HG02571 (cell line): ENCODE results near the gene USP53.
"Not testable (repeated sequence)": the region's sequence is repeated elsewhere in the genome, so short reads cannot be mapped to it uniquely, and the experiment has no call there.

Experiments used
- ATAC-seq: cut with Tn5 transposase; IDR thresholded peaks from one replicate; pipeline ENCODE4 v1.9.1; 2021; ENCODE audit warnings: mild to moderate bottlenecking, moderate library complexity; ENCODE audit not compliant: unreplicated experiment

USP53 gene

DNA sequence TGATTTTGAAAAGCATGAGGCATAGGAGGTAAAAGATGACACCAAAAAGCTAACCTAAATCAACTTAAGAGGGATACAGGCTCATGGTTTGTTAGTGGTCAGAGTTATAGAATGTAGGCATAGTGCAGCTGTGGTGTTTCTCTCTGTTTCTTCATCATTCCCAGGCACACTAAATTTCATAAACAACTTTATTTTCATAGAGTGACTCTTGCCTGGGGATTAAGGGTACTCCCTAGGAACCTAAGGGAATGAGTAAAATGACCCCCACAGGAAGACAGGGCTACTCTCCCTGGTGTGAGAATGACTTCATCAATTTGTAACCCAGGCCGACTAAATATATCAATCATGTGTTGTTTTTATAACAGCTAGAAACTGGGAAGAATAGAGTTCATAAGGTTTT lies 98.3 kb downstream of the USP53 start:
- ATAC-seq = no peak

DNA sequence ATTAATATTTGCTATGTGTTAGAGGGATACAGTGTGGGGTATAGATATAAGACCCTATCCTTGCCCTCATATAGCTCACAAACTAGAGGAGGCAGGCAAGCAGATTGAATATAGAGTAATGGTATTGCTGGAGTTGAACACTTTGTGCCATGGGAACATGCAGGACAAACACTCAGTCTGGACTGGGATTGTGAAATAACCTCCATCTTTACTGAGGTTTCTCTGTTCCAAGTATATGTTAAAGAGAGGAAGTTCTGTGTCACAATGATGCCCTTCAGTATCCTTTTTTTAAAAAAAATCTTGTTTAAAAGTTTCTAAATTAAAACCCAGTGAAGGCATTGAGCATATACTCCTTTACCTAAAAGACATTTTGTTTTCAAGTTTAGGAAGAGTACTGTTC lies 100.7 kb downstream of the USP53 start:
- no peak for ATAC-seq

DNA sequence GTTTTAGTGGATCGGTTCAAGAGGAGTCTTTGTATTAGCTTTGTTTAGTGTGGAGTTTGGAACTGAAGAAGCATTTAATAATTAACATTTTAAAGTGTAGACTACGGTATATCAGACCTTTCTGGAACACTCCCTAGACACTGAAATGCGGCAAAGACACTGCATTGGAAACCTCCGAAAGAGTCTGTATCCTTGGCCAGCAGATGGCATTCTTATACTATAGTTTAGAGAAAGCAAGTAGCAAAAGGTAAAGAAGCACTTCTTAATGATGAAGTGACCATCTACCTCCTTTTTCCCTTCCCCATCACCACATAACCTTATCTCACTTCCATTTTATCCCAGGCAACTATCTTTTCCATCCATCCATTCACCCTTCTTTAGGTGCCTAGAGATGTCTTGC lies 101.8 kb downstream of the USP53 start:
- ATAC-seq = peak; percentile 70

DNA sequence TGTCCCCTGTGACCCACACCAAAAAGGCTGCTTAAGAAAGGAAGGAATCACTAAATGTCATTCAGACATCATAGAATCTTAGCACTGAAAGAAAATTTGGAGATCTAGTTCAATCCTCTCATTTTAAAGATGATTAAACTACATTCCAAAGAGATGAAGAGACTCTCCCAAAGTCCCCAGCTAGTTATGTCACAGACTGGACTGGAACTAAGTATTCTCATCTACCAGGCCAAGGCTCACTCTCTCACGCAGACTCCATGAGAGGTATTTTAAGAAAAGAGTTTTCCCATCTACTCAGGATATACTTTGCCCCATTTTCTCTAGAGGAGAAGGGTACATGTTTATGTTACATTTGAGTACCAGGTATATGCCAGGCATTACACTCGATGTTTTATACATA lies 102.5 kb downstream of the USP53 start:
- ATAC-seq = no peak

DNA sequence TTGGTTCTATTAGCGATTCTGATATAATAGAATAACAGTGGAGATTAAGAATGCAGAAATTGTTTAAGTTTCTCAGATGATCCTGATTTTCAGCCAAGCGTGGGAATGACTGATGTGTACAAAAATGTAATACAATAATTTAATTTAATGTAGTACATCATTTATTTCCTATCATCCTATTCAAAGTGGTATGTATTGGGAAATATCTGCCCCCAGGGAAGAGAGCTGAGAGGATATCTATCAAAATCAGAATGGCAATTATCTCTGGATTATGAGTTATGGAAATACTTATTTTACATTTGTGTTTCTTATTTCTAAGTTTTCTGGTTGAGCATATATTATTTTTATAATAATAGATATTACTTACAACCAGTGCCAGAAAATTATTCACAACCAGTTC lies 105.5 kb downstream of the USP53 start:
- ATAC-seq = no peak

DNA sequence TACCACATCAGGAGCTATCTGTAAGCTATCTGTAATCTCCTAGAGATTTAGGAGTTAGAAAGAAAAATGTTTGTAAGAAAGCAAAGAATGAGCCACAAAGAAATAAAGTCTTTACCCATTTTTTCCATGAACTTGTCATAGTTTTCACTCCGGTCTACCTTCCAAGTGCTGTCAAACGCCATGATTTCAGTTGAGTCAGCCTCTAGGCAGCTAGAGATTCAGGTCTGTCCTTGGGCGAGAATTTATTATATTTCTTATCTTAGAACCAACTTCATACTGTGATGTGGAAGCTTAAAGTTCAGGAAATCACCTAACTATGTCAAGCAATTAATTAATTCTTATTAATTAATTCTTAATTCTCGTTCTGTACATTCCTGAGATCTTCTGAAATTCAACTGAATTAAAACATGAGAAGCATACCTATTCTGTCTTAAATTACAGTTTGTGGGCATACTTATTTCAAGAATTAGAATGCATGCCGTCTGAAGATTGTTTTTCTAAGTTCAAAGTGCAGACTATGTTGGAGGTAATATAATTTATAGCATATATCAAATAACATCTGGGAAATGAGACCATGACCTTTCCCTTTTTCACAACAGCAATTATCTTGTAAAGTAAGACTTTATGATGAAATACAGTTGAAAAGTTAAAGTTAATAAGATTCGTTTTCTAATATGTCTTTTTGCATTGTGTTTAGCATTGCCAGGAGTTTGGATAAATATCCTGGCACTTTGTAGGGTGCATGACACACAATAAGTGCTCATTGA lies 109.6 kb downstream of the USP53 start, which contains the start of gene FABP2:
TSS of gene FABP2 (minus strand) at position 218 of the 767 bp plus-strand sequence. CDS start at position 182, 36 bp downstream.
- ATAC-seq = no peak

DNA sequence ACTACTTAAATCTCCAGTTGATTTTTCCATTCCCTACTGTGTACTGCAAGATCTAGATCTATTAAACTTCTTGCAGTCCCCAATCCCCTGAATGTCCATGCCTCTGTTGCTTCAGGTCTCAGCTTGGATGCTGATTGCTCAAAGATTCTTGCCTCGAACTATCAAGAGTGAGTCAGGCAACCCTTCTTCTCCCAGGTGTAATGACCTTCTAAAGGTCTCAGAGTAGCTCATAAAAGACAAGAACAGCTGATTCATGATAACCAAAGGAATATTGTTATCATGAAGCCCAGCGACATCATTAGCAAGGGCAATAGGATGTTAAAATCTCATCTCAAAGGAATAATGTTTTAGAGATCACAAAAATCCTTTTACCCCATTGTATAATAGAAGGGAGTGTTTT lies 116.2 kb downstream of the USP53 start:
- ATAC-seq = no peak

DNA sequence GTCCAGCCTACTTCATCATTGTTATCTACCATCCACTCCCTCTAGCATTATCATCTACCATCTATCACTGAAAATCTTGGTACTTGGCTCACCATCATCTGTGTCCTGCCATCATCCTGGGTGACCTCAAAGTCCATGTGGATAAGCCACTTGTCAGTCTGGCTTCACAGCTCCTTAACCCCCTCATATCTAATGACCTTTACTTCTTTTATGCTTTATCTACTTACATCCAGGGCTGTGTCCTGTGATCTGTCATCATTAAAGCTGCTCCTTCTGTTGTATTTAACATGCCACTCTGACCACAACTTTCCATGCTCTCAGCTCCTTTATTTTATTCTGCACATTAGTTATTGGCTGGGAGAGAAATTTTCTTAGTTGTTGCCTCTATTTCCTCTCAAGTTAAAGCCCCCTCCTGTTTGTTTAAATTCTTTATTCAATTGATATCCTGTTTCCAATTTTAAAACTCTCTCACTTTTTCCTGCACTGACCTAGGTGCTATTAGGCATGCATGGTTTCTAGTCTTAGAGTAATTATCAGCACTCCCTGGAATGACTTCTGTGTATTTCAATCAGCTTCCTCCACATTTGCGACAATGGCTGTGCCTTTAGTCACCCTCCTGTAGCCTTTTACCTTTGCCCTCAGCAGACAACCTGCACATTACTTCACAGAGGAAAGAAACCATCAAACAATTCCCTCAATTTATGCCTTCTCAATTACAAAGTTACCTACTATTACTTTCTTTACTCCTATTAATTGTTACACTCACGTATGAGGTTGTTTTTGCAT lies 117.5 kb downstream of the USP53 start:
- ATAC-seq = no peak

DNA sequence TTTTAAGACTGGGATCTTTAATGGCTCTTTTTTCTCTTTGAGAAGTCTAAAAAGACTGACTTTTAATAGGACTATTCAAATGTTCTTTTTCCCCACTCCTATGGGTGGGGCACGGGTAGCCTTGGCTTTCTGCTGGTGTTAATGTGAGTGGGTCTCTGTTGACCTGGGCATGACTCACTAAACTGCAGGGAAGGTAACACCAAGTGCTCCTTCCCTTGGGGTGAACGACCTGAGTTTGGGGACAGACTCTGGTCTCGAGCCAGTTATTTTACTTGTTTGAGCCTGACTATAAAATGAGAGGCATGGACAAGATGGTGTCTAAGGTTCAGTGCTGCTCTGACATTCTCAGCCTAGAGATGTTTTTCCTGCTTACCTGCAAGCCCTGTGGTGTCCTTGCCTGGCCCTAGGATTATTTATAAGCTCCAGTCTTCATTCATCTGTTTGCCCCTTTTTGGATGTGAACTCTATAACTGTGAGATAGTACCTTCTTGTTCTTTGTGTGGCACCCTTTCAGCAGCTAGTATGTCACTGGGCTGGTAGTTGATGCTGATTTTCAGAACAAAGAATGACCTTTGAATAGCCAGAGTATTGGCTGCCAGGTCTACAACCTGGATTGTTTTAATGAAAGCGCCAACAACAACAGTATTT lies 123.9 kb downstream of the USP53 start:
- ATAC-seq = not testable (repeated sequence)

DNA sequence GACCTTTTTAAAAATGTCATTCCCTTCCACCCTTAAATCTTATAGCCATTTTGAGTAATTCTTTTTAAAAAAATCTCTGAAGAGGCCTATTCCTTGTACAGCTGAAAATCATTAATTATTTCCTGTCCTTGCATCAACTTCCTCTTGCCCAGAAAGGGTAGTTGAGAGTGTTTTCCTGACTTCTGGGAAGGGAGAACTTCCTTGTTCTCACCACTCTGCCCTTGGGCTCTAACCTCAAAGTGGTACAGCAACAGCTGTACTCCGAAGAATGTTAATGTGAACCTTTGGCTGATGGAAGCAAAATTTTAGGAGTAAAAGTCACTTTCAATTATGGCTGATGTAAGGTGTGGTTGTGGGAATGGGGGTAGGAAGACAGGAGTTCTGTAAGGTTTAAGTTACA lies 124.5 kb downstream of the USP53 start:
- no peak for ATAC-seq

DNA sequence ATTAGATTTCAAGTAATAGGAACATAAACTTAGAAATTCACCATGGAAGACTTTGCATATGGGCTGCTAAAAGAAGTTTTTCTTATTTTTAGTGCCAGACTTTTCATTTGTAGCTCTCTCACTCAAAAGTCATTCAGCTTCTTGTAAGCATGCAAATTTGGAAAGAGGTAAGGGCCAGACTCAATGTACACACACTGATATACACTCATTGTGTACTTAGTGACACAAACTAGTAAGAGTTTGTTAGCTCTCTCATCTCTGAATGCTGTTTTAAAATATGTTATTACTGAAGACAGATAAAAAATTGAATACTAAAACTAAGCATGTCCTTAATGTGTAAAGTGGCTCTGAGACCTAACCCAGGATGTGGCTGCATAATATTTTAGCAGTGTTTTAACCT lies 127.4 kb downstream of the USP53 start:
- not testable (repeated sequence) for ATAC-seq

DNA sequence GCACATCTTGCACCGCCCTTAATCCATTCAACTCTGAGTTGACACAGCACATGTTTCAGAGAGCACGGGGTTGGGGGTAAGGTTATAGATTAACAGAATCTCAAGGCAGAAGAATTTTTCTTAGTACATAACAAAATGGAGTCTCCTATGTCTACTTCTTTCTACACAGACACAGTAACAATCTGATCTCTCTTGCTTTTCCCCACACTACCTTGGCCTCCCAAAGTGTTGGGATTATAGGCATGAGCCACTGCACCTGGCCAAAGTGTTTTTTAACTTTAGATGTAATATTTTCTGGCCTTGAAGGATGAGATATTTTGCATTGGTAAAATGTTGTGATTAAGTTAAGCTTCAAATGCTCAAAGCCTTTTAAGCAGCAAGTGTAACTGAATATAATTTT lies 130.8 kb downstream of the USP53 start:
- not testable (repeated sequence) for ATAC-seq
